ENCODE measurements around the gene MAPKAPK2. TPM values are rescaled to one million over a fixed set of nuclear protein-coding genes. Genes with fewer than 3 reads are reported as not detected.

Gene MAPKAPK2
- total RNA-seq, 1 experiment from 2014 or later: 51.1 TPM

- intact Hi-C loops (cut with micrococcal nuclease): loop anchor here (5.0 kb wide), 1 partner anchor 348 kb away; no protein-coding TSS in a partner anchor
- Histone ChIP-seq H3K9me2 (ENCODE audit: insufficient read depth) (no peaks in the 10 kb centered on the region), H3K36me3 (ENCODE audit: control insufficient read depth in 1 of 2, insufficient read depth in 2 of 2, low read length in 2 of 2) (peaks cover 2 to 6% of the 10 kb centered on the region in 2 experiments; a peak in 2 of 4 replicates), H3K4me3 (replicated peaks in 1 of 2; ENCODE audit: low read depth in 1 of 2, low read length in 2 of 2) (no peak overlapping the region), H3K79me2 (ENCODE audit: insufficient read depth, low read length) (peaks cover 26% of the 10 kb centered on the region; the same call in 1 of the 2 replicates), H3K27me3 (ENCODE audit: insufficient read depth, low read length) (no peaks in the 10 kb centered on the region), H3K9me3 (ENCODE audit: control insufficient read depth in 1 of 2, insufficient read depth in 1 of 2, low read depth in 1 of 2, low read length in 2 of 2) (no peaks in the 10 kb centered on the region), H4K20me1 (ENCODE audit: insufficient read depth) (no peaks in the 10 kb centered on the region), H3K4me1 (ENCODE audit: control insufficient read depth in 1 of 2, insufficient read depth in 2 of 2, low read length in 2 of 2) (peaks cover 0 to 7% of the 10 kb centered on the region in 2 experiments; a peak in 1 of 4 replicates), H3K9ac (ENCODE audit: low read length) (no peak overlapping the region), H2AFZ (ENCODE audit: low read depth, low read length, poor library complexity, severe bottlenecking) (no peak overlapping the region), H3K4me2 (ENCODE audit: low read length) (no peak overlapping the region), H3K27ac (ENCODE audit: low read depth, low read length) (no peak overlapping the region)
- TF ChIP-seq TCF7L2 (IDR thresholded peaks at IDR 0.05; ENCODE audit: borderline replicate concordance, extremely low read depth, insufficient read depth, insufficient read length) (no peak), SRF (IDR thresholded peaks at IDR 0.05; ENCODE audit: low read depth) (no peak), EGR1 (IDR thresholded peaks at IDR 0.05; ENCODE audit: low read depth) (no peak), ZNF274 (IDR thresholded peaks at IDR 0.05; ENCODE audit: low read depth, low read length) (no peak), SIN3A (IDR thresholded peaks at IDR 0.05; ENCODE audit: low read depth) (no peak), CTCF (IDR thresholded peaks at IDR 0.05 in 2 of 3, conservative IDR thresholded peaks at IDR 0.05 in 1 of 3; ENCODE audit: borderline replicate concordance in 1 of 3, insufficient read depth in 1 of 3, low read depth in 2 of 3, low read length in 2 of 3) (no peak), POLR2A (IDR thresholded peaks at IDR 0.05; ENCODE audit: borderline replicate concordance, extremely low read depth, insufficient read depth, insufficient read length) (no peak), RAD21 (IDR thresholded peaks at IDR 0.05; ENCODE audit: low read depth) (no peak), EZH2phosphoT487 (IDR thresholded peaks at IDR 0.05; ENCODE audit: borderline replicate concordance) (no peak), FOSL1 (IDR thresholded peaks at IDR 0.05; ENCODE audit: low read depth) (no peak), CEBPB (IDR thresholded peaks at IDR 0.05; ENCODE audit: low read depth) (no peak), CBX3 (IDR thresholded peaks at IDR 0.05; ENCODE audit: low read depth) (no peak), SP1 (IDR thresholded peaks at IDR 0.05; ENCODE audit: low read depth) (no peak), REST (IDR thresholded peaks at IDR 0.05; ENCODE audit: low read depth) (no peak), JUND (IDR thresholded peaks at IDR 0.05) (no peak), ELF1 (IDR thresholded peaks at IDR 0.05; ENCODE audit: borderline replicate concordance, low read depth) (no peak), ATF3 (IDR thresholded peaks at IDR 0.05) (no peak)
- TF ChIP-seq, protein P1, sequence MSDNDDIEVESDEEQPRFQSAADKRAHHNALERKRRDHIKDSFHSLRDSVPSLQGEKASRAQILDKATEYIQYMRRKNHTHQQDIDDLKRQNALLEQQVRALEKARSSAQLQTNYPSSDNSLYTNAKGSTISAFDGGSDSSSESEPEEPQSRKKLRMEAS (IDR thresholded peaks at IDR 0.05): no peak
- CTCF ChIA-PET: no interaction called here
- POLR2A ChIA-PET: no interaction called here
- BruUV-seq (replicated peaks): no TSS peak
- RAD21 ChIA-PET (ENCODE audit: low non-redundant PET in 1 of 2, low total read pairs in 2 of 2, uncharacterized antibody in 2 of 2, unreplicated experiment in 2 of 2): no interaction called here
- ATAC-seq: no peak
- no peak for DNase-seq (ENCODE audit: low read depth, low spot score)
Observed at GRCh38 chr1:206729507-206729906, 44.8 kb downstream of the MAPKAPK2 start.
